NCI-H2227 treated with DMSO at 0.1 percent for 48 hours (cell line): ENCODE data around the gene PKM.
A peak's percentile ranks its signal among the peaks of the same experiment; 100 is the strongest.

Experiments
- DNase-seq: peaks from one replicate; lab custom pipeline; 2025; lab: John Stamatoyannopoulos, UW

PKM gene

GRCh38 chr15:72200395-72201237 is 30.4 kb downstream of the PKM start:
- no peak for DNase-seq

GRCh38 chr15:72199721-72200212 is 31.2 kb downstream of the PKM start:
- peak; percentile 37 for DNase-seq

- DNase-seq: no peak
Measured at GRCh38 chr15:72199205-72199515, 31.8 kb downstream of the PKM start.

- DNase-seq: no peak
Measured at GRCh38 chr15:72198356-72199204, 32.4 kb downstream of the PKM start.

GRCh38 chr15:72197460-72198355 is 33.3 kb downstream of the PKM start, which contains the start of gene GRAMD2A:
GRAMD2A (minus strand) TSS chr15:72197787.
- DNase-seq: peak; percentile 7

GRCh38 chr15:72197041-72197459 is 33.9 kb downstream of the PKM start:
- DNase-seq: no peak

GRCh38 chr15:72196409-72197040 is 34.5 kb downstream of the PKM start:
- no peak for DNase-seq

GRCh38 chr15:72195101-72195511 is 35.9 kb downstream of the PKM start:
- DNase-seq: no peak

- DNase-seq: no peak
Measured at GRCh38 chr15:72193836-72194396, 37.1 kb downstream of the PKM start.

GRCh38 chr15:72192416-72192815 is 38.6 kb downstream of the PKM start:
- DNase-seq: no peak

GRCh38 chr15:72189250-72189902 is 41.6 kb downstream of the PKM start:
- DNase-seq: no peak

- DNase-seq: no peak
Measured at GRCh38 chr15:72184165-72184811, 46.7 kb downstream of the PKM start.

GRCh38 chr15:72183781-72184164 is 47.2 kb downstream of the PKM start:
- no peak for DNase-seq

GRCh38 chr15:72182673-72183072 is 48.3 kb downstream of the PKM start:
- DNase-seq: no peak

- no peak for DNase-seq
Measured at GRCh38 chr15:72182244-72182643, 48.7 kb downstream of the PKM start.

GRCh38 chr15:72180761-72181324 is 50.1 kb downstream of the PKM start:
- no peak for DNase-seq

- no peak for DNase-seq
Measured at GRCh38 chr15:72179950-72180581, 50.9 kb downstream of the PKM start.

GRCh38 chr15:72178976-72179585 is 51.9 kb downstream of the PKM start:
- no peak for DNase-seq

GRCh38 chr15:72176743-72177142 is 54.2 kb downstream of the PKM start:
- no peak for DNase-seq
